HepG2 (cell line): ENCODE data around the gene TBC1D22A. TPM values are rescaled to one million over a fixed set of nuclear protein-coding genes. Genes with fewer than 3 reads are reported as not detected.
A peak's percentile ranks its signal among the peaks of the same experiment; 100 is the strongest.

Experiments
- ELF3 ChIP-seq: IDR thresholded peaks from 2 replicates; pipeline ENCODE4 v1.6.1; 2016; ENCODE audit warnings: missing genetic modification reagents, missing compliant biosample characterization
- KDM1A ChIP-seq: IDR thresholded peaks from 2 replicates; pipeline ENCODE4 v1.6.1; 2016; ENCODE audit warnings: missing compliant biosample characterization
- POLR2G ChIP-seq: fragments of 200-400 bp; formaldehyde crosslinking; IDR thresholded peaks from 2 replicates; pipeline ENCODE4 v1.6.1; 2018; ENCODE audit warnings: mild to moderate bottlenecking, low read depth, low read length, moderate library complexity
- SMARCE1 ChIP-seq: fragments of 450-650 bp; IDR thresholded peaks from 2 replicates; pipeline ENCODE4 v1.6.1; 2017; ENCODE audit warnings: borderline replicate concordance
- SPEN ChIP-seq: sonication (generic); formaldehyde crosslinking; IDR thresholded peaks from 2 replicates; pipeline ENCODE4 v1.5.1; 2020; ENCODE audit warnings: low read depth, mild to moderate bottlenecking, missing genetic modification reagents
- ZNF317 ChIP-seq: sonication (generic); formaldehyde crosslinking; IDR thresholded peaks from 2 replicates; pipeline ENCODE4 v1.5.0; 2020; ENCODE audit warnings: mild to moderate bottlenecking, missing genetic modification reagents
- ZNF510 ChIP-seq: sonication (generic); formaldehyde crosslinking; IDR thresholded peaks from 2 replicates; pipeline ENCODE4 v1.4.0; 2020; ENCODE audit warnings: low read depth, mild to moderate bottlenecking, missing genetic modification reagents
- ZNF572 ChIP-seq: sonication (generic); formaldehyde crosslinking; IDR thresholded peaks from 2 replicates; pipeline ENCODE4 v1.5.1; 2020; ENCODE audit warnings: mild to moderate bottlenecking, missing genetic modification reagents
- polyA plus RNA-seq, 8 experiments: library from polyadenylated mRNA; depleted of rRNA in 3 of 8; stranded (reverse) in 7 of 8; unstranded in 1 of 8; fragments of >200 nt; fragmentation: Illumina TruSeq in 4 of 8; extraction: Trizol in 4 of 8; gene quantifications; 2 replicates each; pipeline versions ENCODE4 v1.2.1 to v1.2.3, GENCODE V29; 2011 to 2016; ENCODE audit warnings: low read depth in 4 of 8, missing spikeins in 1 of 8, mixed read lengths in 1 of 8; ENCODE audit not compliant: insufficient read depth in 1 of 8
- total RNA-seq, 5 experiments: library from RNA; depleted of rRNA; stranded (reverse); fragments of >200 nt; fragmentation: Illumina TruSeq; extraction: Trizol; gene quantifications; 2 replicates each; pipeline ENCODE4 v1.2.3, GENCODE V29; 2016; ENCODE audit warnings: low read depth in 1 of 5
- TF ChIP-seq, protein P1 (sequence below): sonication (generic); formaldehyde crosslinking; IDR thresholded peaks from 2 replicates; pipeline ENCODE4 v1.8.0; 2022; ENCODE audit warnings: mild to moderate bottlenecking, missing genetic modification reagents, moderate library complexity
- TF ChIP-seq, protein P2 (sequence below): IDR thresholded peaks from 2 replicates; pipeline ENCODE4 v1.6.1; 2016; ENCODE audit warnings: mild to moderate bottlenecking
- TF ChIP-seq, protein P3 (sequence below): sonication (generic); formaldehyde crosslinking; IDR thresholded peaks from 2 replicates; pipeline ENCODE4 v1.4.0; 2020; ENCODE audit warnings: mild to moderate bottlenecking, missing genetic modification reagents, borderline replicate concordance
- TF ChIP-seq, protein P4 (sequence below): IDR thresholded peaks from 2 replicates; pipeline ENCODE4 v1.6.1; 2016

The TBC1D22A gene
- total and polyA plus RNA-seq, 2 of the 13 experiments (the other 11 are each of a cell fraction or from before 2014, with no cell fraction given), result 17.3 to 18.0 TPM

DNA sequence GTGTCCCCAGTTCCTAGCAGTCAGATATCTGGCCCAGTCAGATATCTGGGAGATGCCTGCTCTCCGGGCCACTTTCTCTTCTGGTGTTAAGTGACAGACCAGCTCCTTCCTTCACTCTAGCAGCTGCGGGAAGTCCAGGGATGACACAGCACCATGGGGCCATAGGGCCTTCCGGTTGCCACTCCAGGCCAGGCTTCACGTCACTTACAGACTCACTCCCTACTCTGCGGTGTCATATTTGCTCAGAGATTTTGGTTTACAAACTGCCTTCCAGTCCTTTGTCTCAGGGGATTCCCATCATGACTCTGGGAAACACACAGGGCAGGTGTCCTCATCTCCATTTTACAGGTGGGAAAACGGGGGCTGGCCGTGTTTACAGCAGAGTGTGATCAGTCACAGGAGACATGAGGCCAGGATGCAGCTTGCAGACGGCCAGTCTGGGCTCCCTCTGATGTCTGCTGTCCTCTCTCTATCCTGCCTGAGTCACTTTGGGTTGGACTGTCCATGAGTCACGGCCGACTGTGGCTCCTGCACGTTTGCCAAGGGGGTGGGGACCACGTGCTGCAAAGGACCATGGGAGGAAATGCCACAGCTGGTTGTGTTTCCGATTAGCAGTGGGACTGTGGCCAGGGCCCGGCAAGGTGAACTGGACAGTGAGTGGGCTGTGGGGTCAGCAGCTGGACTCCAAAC lies 8.2 kb upstream of the TBC1D22A start (continued):
- TF ChIP-seq, protein P1, sequence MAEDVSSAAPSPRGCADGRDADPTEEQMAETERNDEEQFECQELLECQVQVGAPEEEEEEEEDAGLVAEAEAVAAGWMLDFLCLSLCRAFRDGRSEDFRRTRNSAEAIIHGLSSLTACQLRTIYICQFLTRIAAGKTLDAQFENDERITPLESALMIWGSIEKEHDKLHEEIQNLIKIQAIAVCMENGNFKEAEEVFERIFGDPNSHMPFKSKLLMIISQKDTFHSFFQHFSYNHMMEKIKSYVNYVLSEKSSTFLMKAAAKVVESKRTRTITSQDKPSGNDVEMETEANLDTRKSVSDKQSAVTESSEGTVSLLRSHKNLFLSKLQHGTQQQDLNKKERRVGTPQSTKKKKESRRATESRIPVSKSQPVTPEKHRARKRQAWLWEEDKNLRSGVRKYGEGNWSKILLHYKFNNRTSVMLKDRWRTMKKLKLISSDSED (CRISPR knock-in tag), result no peak
- TF ChIP-seq POLR2G (peak; percentile 89), SPEN (CRISPR knock-in tag) (peak; percentile 88), SMARCE1 (no peak), KDM1A (CRISPR knock-in tag) (no peak), ELF3 (CRISPR knock-in tag) (peak; percentile 71), ZNF572 (0 out of 2 replicates have a peak, but pooled peaks have one; percentile 20), ZNF317 (CRISPR knock-in tag) (peak; percentile 92), ZNF510 (CRISPR knock-in tag) (peak; percentile 82)
- TF ChIP-seq, protein P2, sequence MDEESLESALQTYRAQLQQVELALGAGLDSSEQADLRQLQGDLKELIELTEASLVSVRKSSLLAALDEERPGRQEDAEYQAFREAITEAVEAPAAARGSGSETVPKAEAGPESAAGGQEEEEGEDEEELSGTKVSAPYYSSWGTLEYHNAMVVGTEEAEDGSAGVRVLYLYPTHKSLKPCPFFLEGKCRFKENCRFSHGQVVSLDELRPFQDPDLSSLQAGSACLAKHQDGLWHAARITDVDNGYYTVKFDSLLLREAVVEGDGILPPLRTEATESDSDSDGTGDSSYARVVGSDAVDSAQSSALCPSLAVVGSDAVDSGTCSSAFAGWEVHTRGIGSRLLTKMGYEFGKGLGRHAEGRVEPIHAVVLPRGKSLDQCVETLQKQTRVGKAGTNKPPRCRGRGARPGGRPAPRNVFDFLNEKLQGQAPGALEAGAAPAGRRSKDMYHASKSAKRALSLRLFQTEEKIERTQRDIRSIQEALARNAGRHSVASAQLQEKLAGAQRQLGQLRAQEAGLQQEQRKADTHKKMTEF, result peak; percentile 80; the same call in 1 of the 2 replicates
- TF ChIP-seq, protein P3, sequence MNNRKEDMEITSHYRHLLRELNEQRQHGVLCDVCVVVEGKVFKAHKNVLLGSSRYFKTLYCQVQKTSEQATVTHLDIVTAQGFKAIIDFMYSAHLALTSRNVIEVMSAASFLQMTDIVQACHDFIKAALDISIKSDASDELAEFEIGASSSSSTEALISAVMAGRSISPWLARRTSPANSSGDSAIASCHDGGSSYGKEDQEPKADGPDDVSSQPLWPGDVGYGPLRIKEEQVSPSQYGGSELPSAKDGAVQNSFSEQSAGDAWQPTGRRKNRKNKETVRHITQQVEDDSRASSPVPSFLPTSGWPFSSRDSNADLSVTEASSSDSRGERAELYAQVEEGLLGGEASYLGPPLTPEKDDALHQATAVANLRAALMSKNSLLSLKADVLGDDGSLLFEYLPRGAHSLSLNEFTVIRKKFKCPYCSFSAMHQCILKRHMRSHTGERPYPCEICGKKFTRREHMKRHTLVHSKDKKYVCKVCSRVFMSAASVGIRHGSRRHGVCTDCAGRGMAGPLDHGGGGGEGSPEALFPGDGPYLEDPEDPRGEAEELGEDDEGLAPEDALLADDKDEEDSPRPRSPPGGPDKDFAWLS (CRISPR knock-in tag), result no peak
- TF ChIP-seq, protein P4, sequence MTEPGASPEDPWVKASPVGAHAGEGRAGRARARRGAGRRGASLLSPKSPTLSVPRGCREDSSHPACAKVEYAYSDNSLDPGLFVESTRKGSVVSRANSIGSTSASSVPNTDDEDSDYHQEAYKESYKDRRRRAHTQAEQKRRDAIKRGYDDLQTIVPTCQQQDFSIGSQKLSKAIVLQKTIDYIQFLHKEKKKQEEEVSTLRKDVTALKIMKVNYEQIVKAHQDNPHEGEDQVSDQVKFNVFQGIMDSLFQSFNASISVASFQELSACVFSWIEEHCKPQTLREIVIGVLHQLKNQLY (CRISPR knock-in tag), result peak; percentile 87
